ENCODE results near the gene ERFE.

ERFE gene

GRCh38 chr2:238157506-238158017 lies 1.2 kb upstream of the ERFE start:
- DNase-seq, result peak; percentile 16

GRCh38 chr2:238158018-238158508 lies 707 bp upstream of the ERFE start:
- DNase-seq, result no peak

GRCh38 chr2:238159071-238159539 lies 335 bp downstream of the ERFE start:
- DNase-seq, result no peak

- DNase-seq, result no peak
These were observed 963 bp downstream of the ERFE start for GRCh38 chr2:238159661-238160205.

GRCh38 chr2:238160206-238161129 lies 1.7 kb downstream of the ERFE start:
- no peak for DNase-seq

- no peak for DNase-seq
These were observed 2.7 kb downstream of the ERFE start for GRCh38 chr2:238161291-238162051.

- DNase-seq, result no peak
These were observed 3.6 kb downstream of the ERFE start for GRCh38 chr2:238162251-238162845.

- DNase-seq, result no peak
These were observed 4.2 kb downstream of the ERFE start for GRCh38 chr2:238162846-238163441.

GRCh38 chr2:238163481-238164198 lies 4.9 kb downstream of the ERFE start:
- no peak for DNase-seq

- DNase-seq, result no peak
These were observed 6.1 kb downstream of the ERFE start for GRCh38 chr2:238164906-238165287.

- no peak for DNase-seq
These were observed 6.6 kb downstream of the ERFE start for GRCh38 chr2:238165288-238165921.

GRCh38 chr2:238166391-238167343 lies 7.9 kb downstream of the ERFE start:
- DNase-seq, result no peak

- DNase-seq, result no peak
These were observed 8.6 kb downstream of the ERFE start for GRCh38 chr2:238167344-238167715.

GRCh38 chr2:238167761-238168160 lies 9.0 kb downstream of the ERFE start:
- DNase-seq, result no peak

- no peak for DNase-seq
These were observed 9.7 kb downstream of the ERFE start for GRCh38 chr2:238168196-238169047.

GRCh38 chr2:238169048-238169707 lies 10.4 kb downstream of the ERFE start:
- no peak for DNase-seq

- no peak for DNase-seq
These were observed 11.0 kb downstream of the ERFE start for GRCh38 chr2:238169708-238170251.

Data from NCI-H510A treated with DMSO at 0.1 percent for 48 hours (cell line).